Brain microvascular endothelial cell (primary cell): ENCODE data around the gene HOXD8.

ENCODE experiments used
- DNase-seq: peaks from one replicate; pipeline ENCODE4 v3.0.0-alpha.2; 2020
- H3K27ac ChIP-seq: fragments of 250-450 bp; sonication (Bioruptor Pico); 2 replicates; pipeline ENCODE4 v1.5.1; 2020; ENCODE audit warnings: mild to moderate bottlenecking, moderate library complexity
- H3K27me3 ChIP-seq: fragments of 250-450 bp; sonication (Bioruptor Pico); replicated peaks from 2 replicates; pipeline ENCODE4 v1.5.1; 2020; ENCODE audit warnings: mild to moderate bottlenecking
- H3K36me3 ChIP-seq: fragments of 250-450 bp; sonication (Bioruptor Pico); replicated peaks from 2 replicates; pipeline ENCODE4 v1.5.1; 2020; ENCODE audit warnings: mild to moderate bottlenecking
- H3K4me3 ChIP-seq: 2 replicates; pipeline ENCODE4 v1.5.1; 2011; ENCODE audit warnings: low read depth, mild to moderate bottlenecking, control low read depth, low read length, moderate library complexity
- in situ Hi-C: cut with HindIII; loops from 2 replicates; pipeline ENCODE4 v1.10.0; 2017; ENCODE audit warnings: low sequenced_read_pairs, low pct_ligation_motif_present
- TF ChIP-seq, protein P1 (sequence below): IDR thresholded peaks from 2 replicates; pipeline ENCODE4 v1.5.1; 2011; ENCODE audit warnings: low read depth, mild to moderate bottlenecking, moderate library complexity, low read length, control low read depth, inconsistent platforms; ENCODE audit errors: missing control alignments

The HOXD8 gene

GRCh38 chr2:176138526-176138922 lies 9.0 kb downstream of the HOXD8 start:
- H3K27me3 ChIP-seq, result peaks cover 83% of the 10 kb centered on the region
- no peak overlapping the region for H3K4me3 ChIP-seq
- no peaks in the 10 kb centered on the region for H3K36me3 ChIP-seq
- DNase-seq, result no peak
- H3K27ac ChIP-seq, result no peak overlapping the region
- in situ Hi-C loops, result loop anchor here (25.0 kb wide), 1 partner anchor 499 kb away; no protein-coding TSS in a partner anchor
- TF ChIP-seq, protein P1, sequence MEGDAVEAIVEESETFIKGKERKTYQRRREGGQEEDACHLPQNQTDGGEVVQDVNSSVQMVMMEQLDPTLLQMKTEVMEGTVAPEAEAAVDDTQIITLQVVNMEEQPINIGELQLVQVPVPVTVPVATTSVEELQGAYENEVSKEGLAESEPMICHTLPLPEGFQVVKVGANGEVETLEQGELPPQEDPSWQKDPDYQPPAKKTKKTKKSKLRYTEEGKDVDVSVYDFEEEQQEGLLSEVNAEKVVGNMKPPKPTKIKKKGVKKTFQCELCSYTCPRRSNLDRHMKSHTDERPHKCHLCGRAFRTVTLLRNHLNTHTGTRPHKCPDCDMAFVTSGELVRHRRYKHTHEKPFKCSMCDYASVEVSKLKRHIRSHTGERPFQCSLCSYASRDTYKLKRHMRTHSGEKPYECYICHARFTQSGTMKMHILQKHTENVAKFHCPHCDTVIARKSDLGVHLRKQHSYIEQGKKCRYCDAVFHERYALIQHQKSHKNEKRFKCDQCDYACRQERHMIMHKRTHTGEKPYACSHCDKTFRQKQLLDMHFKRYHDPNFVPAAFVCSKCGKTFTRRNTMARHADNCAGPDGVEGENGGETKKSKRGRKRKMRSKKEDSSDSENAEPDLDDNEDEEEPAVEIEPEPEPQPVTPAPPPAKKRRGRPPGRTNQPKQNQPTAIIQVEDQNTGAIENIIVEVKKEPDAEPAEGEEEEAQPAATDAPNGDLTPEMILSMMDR, result no peak

- Histone ChIP-seq H3K36me3 (no peaks in the 10 kb centered on the region), H3K4me3 (no peak overlapping the region), H3K27ac (no peak overlapping the region), H3K27me3 (peaks cover 77% of the 10 kb centered on the region)
- DNase-seq, result no peak
- in situ Hi-C loops, result loop anchor here (25.0 kb wide), 1 partner anchor 498 kb away; no protein-coding TSS in a partner anchor
- TF ChIP-seq, protein P1, result no peak
Observed at GRCh38 chr2:176138923-176139660, 9.6 kb downstream of the HOXD8 start.

- DNase-seq, result no peak
- Histone ChIP-seq H3K36me3 (no peaks in the 10 kb centered on the region), H3K27ac (no peak overlapping the region), H3K4me3 (peak overlapping the region; percentile 17), H3K27me3 (peaks cover 75% of the 10 kb centered on the region)
- TF ChIP-seq, protein P1, result no peak
- in situ Hi-C loops, result loop anchor here (25.0 kb wide), 1 partner anchor 497 kb away; no protein-coding TSS in a partner anchor
Observed at GRCh38 chr2:176139661-176140512, 10.4 kb downstream of the HOXD8 start.

- Histone ChIP-seq H3K4me3 (peak overlapping the region; percentile 53), H3K27ac (no peak overlapping the region), H3K27me3 (peaks cover 75% of the 10 kb centered on the region), H3K36me3 (no peaks in the 10 kb centered on the region)
- TF ChIP-seq, protein P1, result peak; percentile 78
- in situ Hi-C loops, result loop anchor here (25.0 kb wide), 1 partner anchor 497 kb away; no protein-coding TSS in a partner anchor
- DNase-seq, result no peak
Observed at GRCh38 chr2:176140513-176141317, 11.2 kb downstream of the HOXD8 start.

DNA sequence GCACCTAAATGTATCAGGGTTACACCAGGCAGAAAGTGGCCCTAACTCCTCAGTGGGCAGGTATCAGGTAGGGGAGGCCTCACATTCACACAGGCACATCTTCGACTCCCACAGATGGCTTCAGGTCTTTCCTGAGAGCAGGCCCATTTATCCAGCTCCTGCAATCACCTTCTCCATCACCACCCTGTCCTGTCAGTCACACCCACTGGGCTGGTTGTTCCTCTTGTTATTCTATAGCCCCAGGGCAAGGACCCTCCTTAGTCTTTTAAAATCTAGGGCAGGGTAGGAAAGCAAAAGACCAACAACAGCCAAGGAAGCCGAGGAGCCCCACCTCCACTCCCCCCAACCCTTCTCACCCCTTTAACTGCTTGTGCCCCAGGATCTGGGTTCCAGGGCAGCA lies 12.8 kb downstream of the HOXD8 start:
- in situ Hi-C loops, result loop anchor here (25.0 kb wide), 1 partner anchor 495 kb away; no protein-coding TSS in a partner anchor
- Histone ChIP-seq H3K27ac (no peak overlapping the region), H3K36me3 (no peaks in the 10 kb centered on the region), H3K4me3 (no peak overlapping the region), H3K27me3 (peaks cover 75% of the 10 kb centered on the region)
- DNase-seq, result no peak
- TF ChIP-seq, protein P1, result no peak
